ENCODE results near the gene PHB1. TPM values are rescaled to one million over a fixed set of nuclear protein-coding genes. Genes with fewer than 3 reads are reported as not detected.

PHB1 gene
- total RNA-seq, 1 experiment from 2014 or later: 641 TPM

DNA sequence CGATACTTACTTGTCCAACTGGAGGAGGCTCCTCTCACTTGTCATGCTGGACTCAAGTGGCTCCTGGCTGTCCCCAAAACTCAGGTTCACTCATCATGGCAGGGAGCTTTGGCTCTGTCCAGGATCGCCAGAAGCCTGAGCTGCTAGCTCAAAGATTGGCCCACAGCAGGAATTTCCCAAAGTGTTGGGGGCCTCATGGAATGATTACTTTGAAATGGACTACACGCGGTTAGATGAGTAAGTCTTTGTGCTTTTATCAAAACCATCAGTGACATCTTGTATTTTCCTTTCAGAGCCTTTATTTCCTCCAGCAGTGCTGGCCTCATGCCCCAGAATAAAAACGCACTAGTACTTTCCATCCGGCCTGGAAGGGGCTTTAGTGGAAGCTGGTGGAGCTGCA is 29.2 kb upstream of the PHB1 start:
- Histone ChIP-seq H3K79me2 (ENCODE audit: low read length) (no peaks in the 10 kb centered on the region), H3K9me2 (replicated peaks; ENCODE audit: low read length) (no peaks in the 10 kb centered on the region), H3F3A (ENCODE audit: low read length, unreplicated experiment) (no peaks in the 10 kb centered on the region), H4K20me1 (ENCODE audit: low read length) (no peaks in the 10 kb centered on the region), H3K27ac (ENCODE audit: low read length) (no peak overlapping the region), H2AFZ (ENCODE audit: low read length) (no peak overlapping the region), H3K4me3 (ENCODE audit: low read length) (no peak overlapping the region), H3K36me3 (ENCODE audit: low read depth, low read length) (no peaks in the 10 kb centered on the region), H3K27me3 (ENCODE audit: low read length) (peaks cover 54% of the 10 kb centered on the region), H3K9ac (ENCODE audit: low read length) (no peak overlapping the region), H3K9me3 (ENCODE audit: low read length) (no peaks in the 10 kb centered on the region), H3K4me2 (ENCODE audit: low read length) (no peak overlapping the region), H3K4me1 (ENCODE audit: insufficient read depth, low read length) (no peaks in the 10 kb centered on the region)
- TF ChIP-seq EZH2 (IDR thresholded peaks at IDR 0.05; ENCODE audit: low read length, unreplicated experiment): no peak
- intact Hi-C loops (cut with micrococcal nuclease): no loop called here
- ATAC-seq: no peak
- CTCF ChIA-PET: no interaction called here
- POLR2A ChIA-PET (ENCODE audit: unreplicated experiment): interaction anchor here (0.6 kb wide), 1 partner anchor 11 kb away, joined by 4 read pairs; no protein-coding TSS in a partner anchor
- no peak for DNase-seq
- BruUV-seq (replicated peaks): no TSS peak

DNA sequence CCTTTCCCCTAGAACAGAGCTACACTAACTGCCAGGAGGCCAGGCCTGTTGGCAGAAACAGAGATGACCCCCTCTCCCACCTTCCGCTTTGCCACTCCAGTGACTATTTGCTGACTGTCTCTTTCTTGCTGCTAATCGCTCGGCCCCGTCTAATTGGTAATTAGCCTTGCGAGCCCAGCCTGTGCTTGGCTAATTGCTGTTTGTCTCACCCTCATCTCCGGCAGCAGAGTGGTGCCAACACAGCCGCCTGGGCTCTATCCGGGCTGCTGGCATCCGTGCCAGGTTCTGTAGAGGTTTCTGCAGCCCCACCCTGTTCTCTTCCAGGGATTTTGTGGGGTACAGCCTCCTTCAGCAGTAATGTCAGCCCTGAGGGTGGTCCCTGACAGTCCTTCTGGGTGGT is 27.4 kb upstream of the PHB1 start:
- H3F3A ChIP-seq (ENCODE audit: low read length, unreplicated experiment): no peaks in the 10 kb centered on the region
- H3K36me3 ChIP-seq (ENCODE audit: low read depth, low read length): no peaks in the 10 kb centered on the region
- POLR2A ChIA-PET (ENCODE audit: unreplicated experiment): no interaction called here
- TF ChIP-seq EZH2 (IDR thresholded peaks at IDR 0.05; ENCODE audit: low read length, unreplicated experiment) (no peak), EZH2phosphoT487 (IDR thresholded peaks at IDR 0.05; ENCODE audit: borderline replicate concordance, low read length) (no peak)
- TF ChIP-seq, protein P1, sequence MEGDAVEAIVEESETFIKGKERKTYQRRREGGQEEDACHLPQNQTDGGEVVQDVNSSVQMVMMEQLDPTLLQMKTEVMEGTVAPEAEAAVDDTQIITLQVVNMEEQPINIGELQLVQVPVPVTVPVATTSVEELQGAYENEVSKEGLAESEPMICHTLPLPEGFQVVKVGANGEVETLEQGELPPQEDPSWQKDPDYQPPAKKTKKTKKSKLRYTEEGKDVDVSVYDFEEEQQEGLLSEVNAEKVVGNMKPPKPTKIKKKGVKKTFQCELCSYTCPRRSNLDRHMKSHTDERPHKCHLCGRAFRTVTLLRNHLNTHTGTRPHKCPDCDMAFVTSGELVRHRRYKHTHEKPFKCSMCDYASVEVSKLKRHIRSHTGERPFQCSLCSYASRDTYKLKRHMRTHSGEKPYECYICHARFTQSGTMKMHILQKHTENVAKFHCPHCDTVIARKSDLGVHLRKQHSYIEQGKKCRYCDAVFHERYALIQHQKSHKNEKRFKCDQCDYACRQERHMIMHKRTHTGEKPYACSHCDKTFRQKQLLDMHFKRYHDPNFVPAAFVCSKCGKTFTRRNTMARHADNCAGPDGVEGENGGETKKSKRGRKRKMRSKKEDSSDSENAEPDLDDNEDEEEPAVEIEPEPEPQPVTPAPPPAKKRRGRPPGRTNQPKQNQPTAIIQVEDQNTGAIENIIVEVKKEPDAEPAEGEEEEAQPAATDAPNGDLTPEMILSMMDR (conservative IDR thresholded peaks at IDR 0.05; ENCODE audit: low read depth, low read length): no peak
- H4K20me1 ChIP-seq (ENCODE audit: low read length): no peaks in the 10 kb centered on the region
- CTCF ChIA-PET: no interaction called here
- no TSS peak for BruUV-seq (replicated peaks)
- no peaks in the 10 kb centered on the region for H3K9me3 ChIP-seq (ENCODE audit: low read length)
- H3K4me1 ChIP-seq (ENCODE audit: insufficient read depth, low read length): no peaks in the 10 kb centered on the region
- ATAC-seq (no peak), DNase-seq (no peak)
- no peak overlapping the region for H3K9ac ChIP-seq (ENCODE audit: low read length)
- no peak overlapping the region for H3K4me2 ChIP-seq (ENCODE audit: low read length)
- intact Hi-C loops (cut with micrococcal nuclease): no loop called here
- no peak overlapping the region for H2AFZ ChIP-seq (ENCODE audit: low read length)
- no peak overlapping the region for H3K27ac ChIP-seq (ENCODE audit: low read length)
- H3K27me3 ChIP-seq (ENCODE audit: low read length): peaks cover 71% of the 10 kb centered on the region
- H3K9me2 ChIP-seq (replicated peaks; ENCODE audit: low read length): no peaks in the 10 kb centered on the region
- no peaks in the 10 kb centered on the region for H3K79me2 ChIP-seq (ENCODE audit: low read length)
- no peak overlapping the region for H3K4me3 ChIP-seq (ENCODE audit: low read length)

DNA sequence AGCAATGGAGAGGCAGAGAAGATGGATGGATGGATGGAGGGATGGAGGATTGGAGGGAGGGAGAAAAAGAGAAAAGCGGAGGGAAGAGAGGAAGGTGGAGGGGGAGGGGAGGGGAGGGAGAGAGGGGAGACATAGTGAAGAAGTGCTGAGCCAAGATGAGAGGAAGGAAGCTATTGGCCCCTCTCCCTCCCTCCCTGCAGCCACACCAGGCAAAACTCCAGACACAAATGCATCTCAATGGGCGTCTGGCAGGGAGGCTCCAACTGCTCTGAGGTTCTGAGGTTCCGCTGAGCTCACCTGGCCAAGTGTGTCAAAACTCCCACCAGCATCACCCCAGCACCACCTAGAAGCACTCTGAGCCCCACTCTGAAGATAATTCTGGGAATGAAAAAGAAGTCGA is 26.9 kb upstream of the PHB1 start:
- BruUV-seq (replicated peaks): no TSS peak
- H3K4me1 ChIP-seq (ENCODE audit: insufficient read depth, low read length): no peaks in the 10 kb centered on the region
- H4K20me1 ChIP-seq (ENCODE audit: low read length): no peaks in the 10 kb centered on the region
- no peak for ATAC-seq
- TF ChIP-seq EZH2phosphoT487 (IDR thresholded peaks at IDR 0.05; ENCODE audit: borderline replicate concordance, low read length) (no peak), EZH2 (IDR thresholded peaks at IDR 0.05; ENCODE audit: low read length, unreplicated experiment) (no peak)
- TF ChIP-seq, protein P1 (conservative IDR thresholded peaks at IDR 0.05; ENCODE audit: low read depth, low read length): no peak
- no peak overlapping the region for H3K4me3 ChIP-seq (ENCODE audit: low read length)
- no peaks in the 10 kb centered on the region for H3K36me3 ChIP-seq (ENCODE audit: low read depth, low read length)
- H3F3A ChIP-seq (ENCODE audit: low read length, unreplicated experiment): no peaks in the 10 kb centered on the region
- H3K9me3 ChIP-seq (ENCODE audit: low read length): no peaks in the 10 kb centered on the region
- H3K4me2 ChIP-seq (ENCODE audit: low read length): no peak overlapping the region
- no peak overlapping the region for H2AFZ ChIP-seq (ENCODE audit: low read length)
- no peak overlapping the region for H3K9ac ChIP-seq (ENCODE audit: low read length)
- no peaks in the 10 kb centered on the region for H3K9me2 ChIP-seq (replicated peaks; ENCODE audit: low read length)
- no peak overlapping the region for H3K27ac ChIP-seq (ENCODE audit: low read length)
- POLR2A ChIA-PET (ENCODE audit: unreplicated experiment): no interaction called here
- no peak for DNase-seq
- peaks cover 74% of the 10 kb centered on the region for H3K27me3 ChIP-seq (ENCODE audit: low read length)
- CTCF ChIA-PET: no interaction called here
- H3K79me2 ChIP-seq (ENCODE audit: low read length): no peaks in the 10 kb centered on the region
- intact Hi-C loops (cut with micrococcal nuclease): no loop called here
